ENCODE results near the gene FAT2.
"Not testable (repeated sequence)": the region's sequence is repeated elsewhere in the genome, so short reads cannot be mapped to it uniquely, and the experiment has no call there.

FAT2 gene

DNA sequence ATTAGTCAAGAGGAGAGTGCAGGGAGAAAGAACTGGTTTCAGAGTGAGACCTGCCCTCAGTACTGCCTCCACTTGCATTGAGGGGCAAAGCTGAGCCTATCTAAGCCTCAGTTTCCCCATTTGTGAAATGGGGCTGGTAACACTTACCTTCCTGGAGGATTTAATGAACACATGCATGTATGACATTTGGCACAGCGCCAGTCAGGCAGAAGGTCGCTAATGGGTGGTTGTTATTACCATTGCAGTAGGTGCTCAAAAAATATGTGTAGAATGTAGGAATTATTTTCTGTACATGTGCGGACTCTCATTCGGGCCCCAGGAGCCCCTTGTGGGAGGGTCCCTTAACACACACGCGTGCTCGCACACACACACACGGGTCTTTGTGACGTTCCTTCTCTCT is 10.9 kb downstream of the FAT2 start:
- no peak for DNase-seq

DNA sequence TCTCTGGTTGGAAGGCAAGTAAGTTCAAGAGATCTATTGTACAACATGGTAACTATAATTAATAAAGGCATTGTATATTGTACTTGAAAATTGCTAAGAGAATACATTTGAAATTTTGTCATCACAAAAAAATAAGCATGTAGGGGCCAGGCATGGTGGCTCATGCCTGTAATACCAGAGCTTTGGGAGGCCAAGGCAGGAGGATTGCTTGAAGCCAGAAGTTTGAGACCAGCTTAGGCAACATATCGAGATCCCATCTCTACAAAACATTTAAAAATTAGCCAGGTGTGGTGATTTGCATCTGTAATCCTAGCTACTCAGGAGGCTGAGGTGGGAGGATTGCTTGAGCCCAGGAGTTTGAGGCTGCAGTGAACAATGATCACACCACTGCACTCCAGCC is 12.0 kb downstream of the FAT2 start:
- DNase-seq: not testable (repeated sequence)

DNA sequence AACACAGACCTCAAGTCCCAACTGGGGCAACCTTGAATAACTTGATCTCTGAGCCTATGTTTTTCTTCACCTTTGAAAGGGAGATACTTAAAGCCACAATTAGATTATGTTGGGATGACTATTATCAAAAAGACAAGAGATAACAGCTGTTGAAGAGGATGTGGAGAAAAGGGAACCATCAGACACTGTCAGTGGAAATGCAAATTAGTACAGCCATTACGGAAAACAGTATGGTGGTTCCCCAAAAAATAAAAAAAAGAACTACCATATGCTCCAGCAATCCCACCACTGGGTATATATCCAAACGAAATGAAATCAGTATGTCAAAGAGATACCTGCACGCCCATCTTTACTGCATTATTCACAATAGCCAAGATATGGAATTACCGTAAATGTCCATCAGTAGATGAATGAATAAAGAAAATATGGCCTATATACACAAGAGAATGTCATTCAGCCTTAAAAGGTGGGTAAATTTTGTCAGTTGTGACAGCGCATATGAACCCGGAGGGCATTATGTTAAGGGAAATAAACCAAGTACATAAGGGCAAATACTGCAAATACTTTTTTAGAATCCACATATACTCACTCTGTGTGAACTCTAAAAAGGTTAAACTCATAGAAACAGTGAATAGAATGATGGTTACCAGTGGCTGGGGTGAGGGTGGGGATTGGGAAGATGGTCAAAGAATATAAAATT is 12.7 kb downstream of the FAT2 start:
- no peak for DNase-seq

DNA sequence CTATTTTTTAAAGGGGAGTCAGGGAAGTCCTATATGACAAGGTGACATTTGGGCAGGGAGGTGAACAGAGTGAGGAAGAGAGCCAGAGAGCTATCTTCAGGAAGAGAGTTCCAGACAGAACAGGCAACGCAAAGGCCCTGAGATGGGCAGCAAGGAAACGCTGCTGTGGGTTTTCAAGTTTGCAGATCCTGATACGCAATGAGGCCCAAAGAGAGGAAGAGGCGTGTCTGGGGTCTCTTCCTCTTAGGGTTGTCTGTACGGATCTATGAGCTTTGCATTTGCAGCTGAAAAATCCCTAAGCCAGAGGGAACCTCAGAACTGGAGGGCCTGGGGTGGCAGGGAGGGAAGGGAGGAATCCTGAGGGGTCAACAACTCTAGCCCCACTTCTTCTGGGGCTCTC is 13.6 kb downstream of the FAT2 start:
- DNase-seq: no peak

DNA sequence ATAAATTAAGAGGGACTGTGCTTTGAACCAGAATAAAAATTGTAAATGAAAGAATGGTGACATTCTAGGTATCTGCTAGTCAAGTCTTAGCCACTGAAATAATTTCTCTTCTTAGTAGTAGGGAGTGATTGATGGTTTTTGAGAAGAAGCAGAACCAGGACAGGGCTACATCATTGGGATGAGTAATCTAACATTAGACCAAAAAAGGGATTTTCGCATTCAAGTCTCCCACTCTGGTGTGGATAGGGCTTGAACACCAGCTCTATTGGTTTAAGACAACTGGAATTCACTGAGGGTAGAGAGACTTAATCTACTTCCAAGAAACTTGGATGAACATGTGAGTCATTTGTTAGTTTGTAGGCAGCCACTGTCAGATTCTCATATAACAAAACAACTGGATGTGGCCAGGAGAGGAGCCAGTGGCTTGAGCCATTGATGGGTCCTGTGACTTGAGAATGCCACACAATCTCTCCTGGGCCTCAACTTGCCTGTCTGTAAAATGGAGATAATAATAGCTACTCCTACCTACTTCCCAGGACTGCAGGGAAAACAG is 16.6 kb downstream of the FAT2 start:
- DNase-seq: no peak

DNA sequence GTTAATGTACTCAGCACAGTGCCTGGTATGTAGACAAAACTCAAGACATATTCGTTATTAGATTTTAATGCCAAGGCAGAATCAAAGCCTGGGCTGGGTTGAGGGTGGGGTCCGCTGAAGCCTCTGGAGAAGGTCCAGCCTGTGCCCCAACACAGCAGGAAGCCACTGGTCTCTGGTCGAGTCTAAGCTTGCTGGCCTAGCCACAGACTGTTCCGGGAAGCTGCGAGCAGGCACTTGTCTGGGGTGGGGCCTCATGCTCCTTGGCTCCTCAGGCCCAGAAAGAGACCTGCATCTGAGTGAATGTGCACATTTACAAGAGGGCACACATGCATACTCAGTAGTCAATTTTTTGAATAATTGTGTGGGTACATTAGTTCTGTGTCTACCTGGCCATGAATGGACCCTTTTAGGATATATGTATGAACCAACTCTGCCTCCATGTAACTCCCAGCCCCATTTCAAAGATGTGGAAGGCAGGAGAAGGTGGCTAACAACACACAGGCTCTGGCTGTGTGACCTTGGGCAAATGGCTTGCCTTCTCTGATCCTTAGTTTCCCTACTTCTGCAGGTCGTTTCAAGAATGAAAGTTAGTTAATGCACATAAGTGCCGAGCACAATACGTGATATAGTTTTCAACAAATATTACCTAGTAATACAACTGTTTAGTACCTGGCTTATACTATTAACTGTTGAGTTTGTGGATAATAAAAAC is 18.3 kb downstream of the FAT2 start:
- no peak for DNase-seq

DNA sequence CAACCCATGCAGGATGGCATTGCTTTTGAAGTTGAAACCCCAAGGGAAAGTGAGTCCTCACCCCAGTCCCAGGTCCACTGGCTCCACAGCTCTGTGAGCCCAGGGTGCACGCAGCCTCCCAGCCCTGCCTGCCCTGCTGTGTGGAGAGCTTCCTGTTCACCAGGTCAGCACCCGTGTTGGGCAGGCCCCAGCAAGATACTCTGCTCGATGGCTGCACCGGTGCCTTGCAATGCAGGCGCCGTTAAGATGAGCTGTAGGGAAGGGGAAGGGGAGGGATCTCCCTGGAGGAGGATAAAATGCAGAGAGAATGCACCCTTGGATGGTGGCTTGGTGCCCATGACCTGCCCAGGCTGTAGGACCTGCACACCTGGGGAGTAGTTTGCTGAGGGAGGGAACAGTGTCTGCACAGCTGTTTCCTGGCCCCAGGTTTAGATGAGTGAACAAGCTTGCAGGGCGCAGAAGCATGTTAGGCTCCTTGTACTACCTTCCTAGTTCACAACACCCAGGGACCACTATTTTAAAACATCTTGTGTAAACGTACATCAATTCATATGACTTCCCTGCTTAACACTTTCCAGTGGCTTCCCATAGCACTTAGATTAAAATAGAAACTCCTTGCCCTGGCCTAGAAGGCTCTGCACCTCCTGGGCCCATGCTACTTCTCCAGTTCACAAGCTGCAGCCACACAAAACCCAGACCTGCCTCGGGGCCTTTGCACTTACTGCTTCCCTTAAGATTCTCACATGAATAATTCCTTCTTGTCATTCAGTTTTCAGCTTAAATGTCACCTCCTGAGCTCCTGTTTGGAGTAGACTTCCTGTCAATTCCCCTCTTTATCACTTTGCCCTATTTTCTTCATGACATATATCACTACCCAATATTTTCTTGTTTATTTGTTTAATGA is 19.6 kb downstream of the FAT2 start:
- no peak for DNase-seq

DNA sequence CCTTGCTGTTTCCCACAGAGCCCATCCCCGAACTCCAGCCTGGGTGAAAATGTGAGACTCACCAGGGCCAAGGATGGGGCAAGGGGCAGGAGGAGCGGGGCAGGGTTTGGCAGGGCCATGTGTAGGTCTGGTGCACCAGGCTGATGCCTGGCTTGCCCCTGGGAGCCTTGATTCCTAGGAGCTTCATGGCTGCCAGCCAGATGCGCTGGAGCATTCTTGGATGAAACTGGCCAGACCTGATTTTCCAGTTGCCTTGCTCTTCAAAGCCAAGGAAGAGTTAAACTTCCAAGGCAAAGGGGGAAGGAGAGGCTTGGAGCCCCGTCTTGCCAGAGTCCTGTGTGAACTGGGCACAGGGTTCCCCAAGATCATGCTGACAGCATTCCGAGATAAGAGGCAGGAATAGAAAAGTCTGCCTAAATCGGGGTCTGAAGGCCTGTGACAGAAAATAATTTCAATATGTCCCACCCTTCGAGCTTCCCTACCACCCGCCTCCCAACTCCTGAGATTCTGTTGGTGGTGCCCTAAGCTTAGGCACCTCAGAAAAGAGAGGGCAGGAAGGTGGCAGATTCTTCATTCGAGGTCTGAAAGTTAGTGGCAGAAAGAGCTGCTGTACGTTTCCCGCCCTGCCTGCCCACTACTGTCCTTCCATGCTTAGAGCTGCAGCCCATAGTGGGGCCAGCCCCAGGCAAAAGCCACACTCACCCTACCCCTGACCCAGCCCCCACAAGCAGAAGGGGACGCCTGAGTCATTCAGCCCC is 20.4 kb downstream of the FAT2 start:
- no peak for DNase-seq

DNA sequence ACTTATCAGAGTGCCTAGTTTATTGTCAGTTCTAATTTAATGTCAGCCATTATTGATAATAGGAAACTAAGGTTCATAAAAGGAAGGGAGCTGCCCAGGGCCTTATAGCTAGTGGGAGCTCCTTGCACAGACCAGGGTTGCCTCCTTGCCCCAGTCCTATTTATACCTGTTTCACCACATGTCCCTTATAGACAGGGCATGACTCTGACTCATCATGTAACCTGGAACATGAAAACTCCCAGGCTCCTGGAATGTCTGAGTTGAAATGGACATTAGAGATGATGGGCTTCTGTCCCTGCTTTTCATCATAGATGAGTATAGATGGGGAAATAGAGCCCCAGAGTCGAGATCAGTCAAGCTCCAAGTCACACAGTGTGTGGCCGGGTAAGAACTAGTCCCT is 21.1 kb downstream of the FAT2 start:
- DNase-seq: no peak

DNA sequence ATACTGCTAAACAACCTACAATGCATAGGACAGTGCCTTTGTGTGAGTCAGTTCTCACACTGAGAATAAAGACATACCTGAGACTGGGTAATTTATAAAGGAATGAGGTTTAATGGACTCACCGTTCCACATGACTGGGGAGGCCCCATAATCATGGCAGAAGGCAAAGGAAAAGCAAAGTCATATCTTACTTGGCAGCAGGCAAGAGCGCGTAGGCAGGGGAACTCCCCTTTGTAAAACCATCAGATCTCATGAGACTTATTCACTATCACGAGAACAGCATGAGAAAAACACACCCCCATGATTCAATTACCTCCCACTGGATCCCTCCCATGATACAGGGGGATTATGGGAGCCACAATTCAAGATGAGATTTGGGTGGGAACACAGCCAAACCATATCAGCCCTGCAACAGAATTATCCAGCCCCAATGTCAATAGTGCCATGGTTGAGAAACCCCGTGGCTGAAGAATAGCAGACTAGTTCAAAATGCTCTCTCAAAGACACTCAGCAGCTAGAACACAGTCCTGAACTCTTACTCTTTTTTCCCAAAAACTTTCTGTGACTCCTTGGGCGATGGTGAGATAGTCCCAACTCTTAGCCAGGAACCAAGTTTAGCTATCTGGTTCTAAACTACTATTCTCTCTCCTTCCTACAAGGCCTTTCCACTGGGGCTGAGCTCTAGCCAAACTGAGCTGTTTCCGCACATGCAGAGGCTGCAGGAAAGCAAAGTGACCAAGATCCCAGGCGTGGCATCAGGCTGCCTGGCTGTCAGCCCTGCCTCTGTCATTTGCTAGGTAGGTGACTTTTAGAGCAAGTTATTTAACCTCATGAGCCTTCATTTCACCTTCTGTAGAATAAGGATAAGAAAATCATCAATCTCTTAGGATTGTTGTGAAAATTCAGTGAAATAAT is 21.7 kb downstream of the FAT2 start:
- DNase-seq: no peak

DNA sequence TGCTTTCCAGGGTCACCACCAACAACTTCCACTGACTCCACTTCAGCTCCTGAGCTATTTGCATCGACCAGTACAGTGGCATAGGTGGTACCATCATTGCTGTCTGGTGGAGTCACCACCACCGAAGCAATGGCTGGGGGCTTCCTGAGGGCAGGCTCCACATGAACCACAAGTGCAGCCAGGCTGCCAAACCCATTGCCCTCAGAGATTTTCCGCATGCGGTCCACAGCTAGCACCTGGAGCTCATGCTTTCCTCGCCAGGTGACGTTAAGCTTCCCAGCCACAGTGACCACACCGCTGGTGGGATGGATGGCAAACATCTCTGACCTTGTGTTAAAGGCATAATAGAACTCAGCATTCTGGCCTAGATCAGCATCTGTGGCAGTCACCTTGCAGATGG is 23.1 kb downstream of the FAT2 start:
- DNase-seq: no peak

DNA sequence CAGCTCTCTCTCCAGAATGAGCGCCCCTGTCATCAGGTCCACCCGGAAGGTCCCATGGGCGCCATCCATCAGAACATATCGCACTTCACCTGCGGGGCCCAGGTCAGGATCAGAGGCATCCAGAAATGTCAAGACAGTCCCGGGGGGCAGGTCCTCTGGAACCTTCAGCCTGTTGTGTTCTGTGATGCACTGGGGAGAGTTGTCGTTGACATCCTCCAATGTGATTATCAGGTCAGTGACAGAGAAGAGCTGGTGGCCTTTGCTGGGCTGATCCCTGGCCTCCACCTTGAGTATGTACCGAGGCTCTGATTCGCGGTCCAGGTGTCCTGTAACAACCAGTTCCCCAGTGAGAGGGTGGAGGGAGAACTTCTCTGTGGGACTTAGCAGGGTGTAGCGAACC is 25.2 kb downstream of the FAT2 start:
- no peak for DNase-seq

DNA sequence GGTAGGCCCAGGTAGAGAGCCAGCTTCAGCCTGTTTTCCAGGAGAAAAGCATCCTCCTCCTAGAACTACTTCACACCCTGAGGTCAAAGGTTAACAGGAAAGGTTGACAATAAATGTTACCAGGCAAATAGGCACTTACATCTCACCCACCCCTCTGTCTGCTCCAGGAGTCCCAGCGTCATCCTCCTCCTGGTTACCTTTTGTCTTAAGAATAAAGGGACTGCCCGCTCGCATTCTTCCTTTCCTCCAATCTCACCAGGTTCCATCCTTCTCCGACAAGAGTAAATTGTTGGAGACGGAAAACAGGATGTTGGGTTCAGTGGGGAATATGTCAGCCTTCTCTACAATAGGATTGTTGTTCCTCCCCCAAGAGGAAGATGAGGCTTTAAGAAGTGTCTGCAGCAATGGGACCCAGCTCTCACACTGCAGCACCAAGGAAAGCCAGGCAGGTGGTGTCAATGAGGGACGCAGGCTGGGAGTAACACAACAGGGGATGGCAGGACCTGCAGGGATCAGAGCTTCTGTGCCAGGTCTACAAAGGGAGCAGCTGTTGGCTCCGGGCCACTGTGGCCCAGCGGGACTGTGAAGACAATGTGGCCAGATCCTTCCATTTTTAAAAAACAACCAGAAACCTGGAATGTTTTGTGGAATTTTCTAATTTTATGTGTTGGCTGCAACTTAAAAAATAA is 29.0 kb downstream of the FAT2 start:
- DNase-seq: no peak

DNA sequence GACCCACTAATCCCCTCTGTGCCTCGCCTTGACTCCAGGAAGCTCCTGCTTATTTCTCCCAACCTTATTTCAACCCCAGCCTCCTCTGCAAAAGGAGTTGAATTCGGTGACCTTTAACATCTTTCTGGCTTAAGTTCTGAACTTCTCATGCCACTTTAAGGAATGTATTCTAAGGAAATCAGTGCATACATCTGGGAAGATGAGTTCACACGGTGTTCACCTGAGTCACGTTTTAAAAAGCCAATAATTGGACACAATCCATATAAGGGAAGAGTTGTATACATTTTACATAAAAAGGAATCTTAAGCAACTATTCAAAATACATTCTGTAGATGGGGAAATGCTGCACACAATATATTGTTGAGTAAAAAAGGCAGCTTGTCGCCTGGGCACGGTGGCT is 33.2 kb downstream of the FAT2 start:
- DNase-seq: no peak

DNA sequence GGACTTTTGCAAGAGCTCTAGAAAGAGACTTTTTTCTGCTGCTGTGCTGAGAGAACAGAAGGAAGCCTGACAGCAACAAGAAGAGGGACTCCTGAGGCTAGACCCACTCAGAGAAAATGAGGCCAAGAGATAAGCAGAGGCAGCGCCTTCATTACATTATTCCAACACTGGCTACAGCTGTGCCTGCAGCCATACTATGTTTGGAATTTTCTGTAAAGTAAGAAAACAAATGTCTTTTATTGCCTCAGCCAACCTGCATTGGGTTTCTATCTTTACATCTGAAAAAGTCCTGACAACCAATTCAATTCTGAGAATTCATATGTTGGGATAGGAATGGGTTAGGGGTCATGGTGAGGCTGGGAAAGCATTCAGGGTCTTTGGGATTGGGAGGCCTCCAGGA is 33.7 kb downstream of the FAT2 start:
- DNase-seq: no peak

DNA sequence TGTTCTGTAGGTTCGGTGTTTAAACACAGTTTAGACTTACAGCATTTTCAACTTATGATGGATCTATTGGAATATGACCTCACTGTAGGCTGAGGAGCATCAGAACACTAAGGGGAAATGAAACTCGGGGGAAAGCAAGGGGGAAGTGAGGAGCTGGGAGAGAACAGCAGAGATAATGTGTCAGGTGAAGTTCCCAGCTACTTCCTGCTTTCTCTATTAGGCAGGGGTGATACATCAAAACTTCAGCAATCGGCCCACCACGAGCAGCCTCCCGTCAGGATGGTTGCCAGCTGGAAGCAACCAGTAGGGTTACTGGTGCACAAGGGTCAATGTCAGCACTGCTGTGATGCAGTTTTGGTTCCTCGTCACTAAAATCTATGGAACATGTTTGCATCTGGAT is 34.3 kb downstream of the FAT2 start:
- DNase-seq: no peak

DNA sequence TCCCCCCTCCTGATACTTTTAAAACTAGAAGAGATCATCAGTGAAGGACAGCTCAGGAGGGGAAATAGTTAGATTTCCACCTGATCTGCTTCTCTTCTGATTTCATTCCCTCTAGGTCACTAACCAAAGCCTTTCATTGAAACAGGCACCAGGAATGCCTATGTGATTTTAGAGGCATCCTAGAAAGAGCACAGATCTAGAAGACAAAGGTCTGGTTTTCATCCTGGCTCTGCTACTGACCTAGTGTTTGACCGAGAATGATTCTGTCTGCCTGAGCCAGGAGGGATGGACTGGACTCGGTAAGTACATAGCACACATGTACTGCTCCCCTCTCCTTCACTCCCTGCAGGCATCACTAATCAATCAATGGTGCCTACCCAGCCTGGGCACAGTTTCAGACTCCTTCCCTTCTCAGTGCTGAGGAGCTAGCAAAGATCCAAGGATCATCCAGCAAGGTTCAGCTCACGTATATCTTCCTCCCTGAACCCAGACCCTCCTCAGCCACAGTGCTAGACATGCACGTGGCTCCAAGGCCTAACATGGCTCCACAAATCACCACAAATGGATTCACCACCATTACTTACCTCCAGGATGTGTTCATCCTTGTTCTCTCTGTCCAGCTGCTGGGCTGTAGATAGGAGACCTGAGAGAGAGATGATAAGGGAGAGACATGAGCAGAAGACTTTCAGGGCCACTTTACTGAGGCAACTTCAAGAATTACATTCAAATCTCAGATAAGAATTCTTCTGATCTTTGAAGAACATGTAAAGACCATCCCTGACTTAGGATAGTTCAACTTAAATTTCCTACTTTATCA is 35.2 kb downstream of the FAT2 start:
- no peak for DNase-seq

DNA sequence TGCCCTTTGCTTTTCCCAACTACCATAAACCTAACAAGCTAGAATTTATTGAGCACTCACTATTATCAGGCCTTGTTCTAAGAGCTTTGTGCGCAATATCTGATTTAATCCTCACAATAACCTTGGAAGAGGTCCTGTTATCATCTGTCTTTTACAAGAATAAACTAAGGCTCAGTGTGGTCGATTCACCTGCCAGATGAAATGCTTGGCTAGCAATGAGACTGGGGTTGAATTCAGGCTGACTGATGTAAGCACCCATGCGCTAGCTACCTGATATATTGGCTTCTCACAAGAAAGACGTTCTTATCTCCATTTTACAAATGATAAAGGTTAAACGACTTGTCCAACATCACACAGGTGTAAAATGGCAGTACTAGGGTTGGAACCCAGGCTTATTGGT is 37.4 kb downstream of the FAT2 start:
- no peak for DNase-seq

DNA sequence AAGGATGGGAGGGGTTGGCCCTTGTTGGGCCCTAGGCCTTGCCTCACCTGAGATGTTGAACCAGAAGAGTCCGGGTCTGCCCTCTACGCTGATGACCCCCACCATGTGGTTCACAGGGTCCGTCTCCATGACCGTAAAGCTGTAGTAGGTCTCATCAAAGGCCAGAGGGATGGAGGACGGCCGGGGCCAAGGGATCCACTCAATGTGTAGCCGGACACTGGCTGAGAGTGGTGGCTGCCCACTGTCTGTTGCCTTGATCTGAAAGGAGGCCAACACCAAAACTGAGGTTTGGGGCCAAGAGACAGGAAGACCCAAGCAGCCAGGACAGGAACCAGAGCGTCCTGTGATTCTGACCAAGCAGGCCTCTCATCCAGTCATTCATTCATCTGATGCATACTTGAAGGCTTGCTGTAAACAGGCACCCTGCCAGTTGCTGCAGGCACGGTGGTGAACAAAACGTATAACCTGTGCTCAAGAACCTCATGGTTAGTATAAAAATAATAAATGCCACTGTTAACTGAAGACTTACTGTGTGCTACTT is 37.9 kb downstream of the FAT2 start:
- DNase-seq: no peak

DNA sequence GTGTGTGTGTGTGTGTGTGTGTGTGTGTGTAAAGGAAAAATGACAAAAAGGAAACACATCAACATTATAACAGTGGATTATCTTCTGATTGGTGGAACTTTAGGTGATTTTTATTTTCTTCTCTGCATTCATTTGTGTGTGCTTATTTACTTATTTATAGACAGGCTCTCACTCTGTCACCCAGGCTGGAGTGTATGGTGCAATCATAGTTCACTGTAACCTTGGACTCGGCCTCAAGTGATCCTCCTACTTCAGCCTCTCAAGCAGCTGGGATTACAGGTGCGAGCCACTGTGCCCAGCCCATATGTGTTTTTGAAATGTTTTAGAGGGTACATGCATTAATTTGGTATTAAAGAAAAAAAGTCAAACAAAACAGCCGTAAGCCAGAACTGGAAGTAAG is 39.1 kb downstream of the FAT2 start:
- no peak for DNase-seq

Data from NCI-H1417 treated with DMSO at 0.1 percent for 48 hours (cell line).